Caco-2 (cell line): ENCODE measurements around the gene EIF3A. TPM values are rescaled to one million over a fixed set of nuclear protein-coding genes. Genes with fewer than 3 reads are reported as not detected.

ENCODE experiments used
- BruUV-seq: library from RNA; stranded (reverse); fragments of 400-500 nt; replicated peaks from 2 replicates; lab custom pipeline; 2021; lab: Mats Ljungman, UMichigan
- CTCF ChIA-PET: fragments of 300-600 bp; sonication (Branson Sonifier 250); formaldehyde crosslinking; loops from one replicate; lab custom pipeline; 2022; ENCODE audit warnings: antibody characterized with exemption; lab: Charles Lee
- POLR2A ChIA-PET: fragments of 300-600 bp; sonication (Branson Sonifier 250); formaldehyde crosslinking; loops from one replicate; lab custom pipeline; 2022; ENCODE audit warnings: antibody characterized with exemption; lab: Charles Lee
- DNase-seq, 2 experiments: peaks; one replicate each; pipeline versions ENCODE4 v3.0.0 to v3.0.0-alpha.2; 2020 to 2022
- H3K27me3 ChIP-seq: replicated peaks from 2 replicates; pipeline ENCODE4 v1.6.0; 2011; ENCODE audit warnings: low read length; ENCODE audit not compliant: control insufficient read depth, insufficient read depth
- H3K36me3 ChIP-seq: 2 replicates; pipeline ENCODE4 v1.5.1; 2011; ENCODE audit warnings: low read length; ENCODE audit not compliant: control insufficient read depth, insufficient read depth
- H3K4me1 ChIP-seq: fragments of 250-450 bp; sonication (Bioruptor Pico); 2 replicates; pipeline ENCODE4 v1.5.1; 2020; ENCODE audit warnings: mild to moderate bottlenecking
- H3K4me3 ChIP-seq: 2 replicates; pipeline ENCODE4 v1.5.1; 2011; ENCODE audit warnings: low read depth, mild to moderate bottlenecking, control low read depth, low read length
- H3K9me3 ChIP-seq: fragments of 250-450 bp; sonication (Bioruptor Pico); 2 replicates; pipeline ENCODE4 v1.5.1; 2020; ENCODE audit warnings: mild to moderate bottlenecking, moderate library complexity
- H3K27ac Mint-ChIP-seq: one replicate; pipeline ENCODE4 v1.8.0; 2022; ENCODE audit warnings: mixed read lengths; ENCODE audit not compliant: unreplicated experiment
- H3K27me3 Mint-ChIP-seq: one replicate; pipeline ENCODE4 v1.8.0; 2022; ENCODE audit warnings: mixed read lengths; ENCODE audit not compliant: insufficient read depth, unreplicated experiment
- H3K36me3 Mint-ChIP-seq: one replicate; pipeline ENCODE4 v1.8.0; 2022; ENCODE audit warnings: mild to moderate bottlenecking, mixed read lengths; ENCODE audit not compliant: insufficient read depth, unreplicated experiment
- H3K4me1 Mint-ChIP-seq: one replicate; pipeline ENCODE4 v1.8.0; 2022; ENCODE audit warnings: low read depth, mixed read lengths; ENCODE audit not compliant: unreplicated experiment
- H3K4me3 Mint-ChIP-seq: one replicate; pipeline ENCODE4 v1.8.0; 2022; ENCODE audit warnings: mild to moderate bottlenecking, moderate library complexity, mixed read lengths; ENCODE audit not compliant: unreplicated experiment
- H3K9me3 Mint-ChIP-seq: one replicate; pipeline ENCODE4 v1.8.0; 2022; ENCODE audit warnings: mixed read lengths; ENCODE audit not compliant: unreplicated experiment
- intact Hi-C: fragments of 100-400 bp; cut with micrococcal nuclease; formaldehyde crosslinking; loops from one replicate; pipeline ENCODE4 v1.10.0; 2022; ENCODE audit not compliant: unreplicated experiment
- total RNA-seq: library from RNA; stranded (reverse); gene quantifications from 2 replicates; pipeline ENCODE4 v1.2.3, GENCODE V29; 2022
- TF ChIP-seq, protein P1 (sequence below), 2 experiments: fragments of 200-600 bp in 1 of 2; IDR thresholded peaks; 1 replicate in 1 of 2; 2 replicates in 1 of 2; pipeline versions ENCODE4 v1.5.1 to v1.8.0; 2011 to 2022; ENCODE audit warnings: antibody characterized with exemption in 1 of 2, control low read depth in 1 of 2, inconsistent platforms in 1 of 2, low read depth in 1 of 2, low read length in 1 of 2, mild to moderate bottlenecking in 1 of 2, moderate library complexity in 1 of 2; ENCODE audit not compliant: insufficient read depth in 1 of 2, severe bottlenecking in 1 of 2, unreplicated experiment in 1 of 2

The EIF3A gene
- total RNA-seq, 1 experiment from 2014 or later: 146 TPM

DNA sequence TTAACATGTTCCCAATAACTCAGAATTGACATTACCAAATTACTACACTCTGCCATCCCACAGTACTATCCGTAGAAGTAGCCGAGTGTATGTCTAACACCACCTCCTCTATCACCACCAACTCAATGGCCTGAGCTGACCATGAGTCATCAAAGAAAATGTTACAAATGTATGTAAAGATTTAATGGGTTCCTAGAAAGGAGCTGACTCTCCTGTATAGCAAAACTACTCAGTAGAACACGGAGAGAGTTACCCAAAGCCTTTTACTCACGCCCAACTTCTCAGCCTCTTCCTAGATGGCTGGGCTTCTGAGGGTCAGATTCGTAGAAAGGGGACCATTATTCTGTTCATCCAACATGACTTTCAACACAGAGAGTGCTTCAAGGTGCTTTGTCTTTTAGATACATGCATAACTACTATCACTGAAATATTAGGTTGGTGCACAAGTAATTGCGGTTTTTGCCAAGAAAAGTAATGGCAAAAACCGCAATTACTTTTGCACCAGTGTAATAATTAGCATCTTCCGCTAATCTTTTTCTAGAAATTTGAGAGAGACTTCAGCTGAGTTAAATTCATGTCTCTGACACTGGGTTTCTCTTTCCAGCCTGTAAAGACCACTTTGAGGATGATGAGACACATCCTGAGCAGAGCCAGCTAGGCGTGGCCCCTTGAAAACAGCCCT lies 75.1 kb downstream of the EIF3A start:
- Histone ChIP-seq H3K27me3 (no peaks in the 10 kb centered on the region), H3K9me3 (no peaks in the 10 kb centered on the region), H3K4me3 (no peak overlapping the region), H3K4me1 (peaks cover 11% of the 10 kb centered on the region), H3K36me3 (no peaks in the 10 kb centered on the region)
- Mint-ChIP-seq H3K27ac (no peak overlapping the region), H3K9me3 (peaks cover 8% of the 10 kb centered on the region), H3K27me3 (no peaks in the 10 kb centered on the region), H3K4me3 (no peak overlapping the region), H3K36me3 (peaks cover 6% of the 10 kb centered on the region), H3K4me1 (peaks cover 8% of the 10 kb centered on the region)
- CTCF ChIA-PET: no interaction called here
- intact Hi-C loops: no loop called here
- no TSS peak for BruUV-seq
- POLR2A ChIA-PET: no interaction called here
- TF ChIP-seq, protein P1, sequence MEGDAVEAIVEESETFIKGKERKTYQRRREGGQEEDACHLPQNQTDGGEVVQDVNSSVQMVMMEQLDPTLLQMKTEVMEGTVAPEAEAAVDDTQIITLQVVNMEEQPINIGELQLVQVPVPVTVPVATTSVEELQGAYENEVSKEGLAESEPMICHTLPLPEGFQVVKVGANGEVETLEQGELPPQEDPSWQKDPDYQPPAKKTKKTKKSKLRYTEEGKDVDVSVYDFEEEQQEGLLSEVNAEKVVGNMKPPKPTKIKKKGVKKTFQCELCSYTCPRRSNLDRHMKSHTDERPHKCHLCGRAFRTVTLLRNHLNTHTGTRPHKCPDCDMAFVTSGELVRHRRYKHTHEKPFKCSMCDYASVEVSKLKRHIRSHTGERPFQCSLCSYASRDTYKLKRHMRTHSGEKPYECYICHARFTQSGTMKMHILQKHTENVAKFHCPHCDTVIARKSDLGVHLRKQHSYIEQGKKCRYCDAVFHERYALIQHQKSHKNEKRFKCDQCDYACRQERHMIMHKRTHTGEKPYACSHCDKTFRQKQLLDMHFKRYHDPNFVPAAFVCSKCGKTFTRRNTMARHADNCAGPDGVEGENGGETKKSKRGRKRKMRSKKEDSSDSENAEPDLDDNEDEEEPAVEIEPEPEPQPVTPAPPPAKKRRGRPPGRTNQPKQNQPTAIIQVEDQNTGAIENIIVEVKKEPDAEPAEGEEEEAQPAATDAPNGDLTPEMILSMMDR (IDR thresholded peaks at IDR 0.05; ENCODE audit: insufficient read depth in 1 of 2, low read depth in 1 of 2, low read length in 1 of 2, severe bottlenecking in 1 of 2, unreplicated experiment in 1 of 2): no peak
- DNase-seq: no peak

GRCh38 chr10:119003572-119004289 lies 76.9 kb downstream of the EIF3A start:
- Mint-ChIP-seq H3K9me3 (peaks cover 2% of the 10 kb centered on the region), H3K36me3 (peaks cover 6% of the 10 kb centered on the region), H3K4me1 (peaks cover 8% of the 10 kb centered on the region), H3K27ac (no peak overlapping the region), H3K27me3 (no peaks in the 10 kb centered on the region), H3K4me3 (no peak overlapping the region)
- H3K27me3 ChIP-seq: no peaks in the 10 kb centered on the region
- BruUV-seq: no TSS peak
- H3K36me3 ChIP-seq: no peaks in the 10 kb centered on the region
- intact Hi-C loops: no loop called here
- no peaks in the 10 kb centered on the region for H3K9me3 ChIP-seq
- TF ChIP-seq, protein P1 (IDR thresholded peaks at IDR 0.05; ENCODE audit: insufficient read depth in 1 of 2, low read depth in 1 of 2, low read length in 1 of 2, severe bottlenecking in 1 of 2, unreplicated experiment in 1 of 2): no peak
- peaks cover 11% of the 10 kb centered on the region for H3K4me1 ChIP-seq
- CTCF ChIA-PET: no interaction called here
- no peak for DNase-seq
- H3K4me3 ChIP-seq: no peak overlapping the region
- POLR2A ChIA-PET: no interaction called here

GRCh38 chr10:119001717-119002500 lies 78.7 kb downstream of the EIF3A start:
- Mint-ChIP-seq H3K27me3 (peaks cover 8% of the 10 kb centered on the region), H3K9me3 (peaks cover 13% of the 10 kb centered on the region), H3K4me1 (peaks cover 5% of the 10 kb centered on the region), H3K4me3 (no peak overlapping the region), H3K36me3 (peaks cover 6% of the 10 kb centered on the region), H3K27ac (no peak overlapping the region)
- Histone ChIP-seq H3K4me3 (no peak overlapping the region), H3K4me1 (peaks cover 7% of the 10 kb centered on the region), H3K27me3 (no peaks in the 10 kb centered on the region), H3K36me3 (no peaks in the 10 kb centered on the region), H3K9me3 (no peaks in the 10 kb centered on the region)
- TF ChIP-seq, protein P1 (IDR thresholded peaks at IDR 0.05; ENCODE audit: insufficient read depth in 1 of 2, low read depth in 1 of 2, low read length in 1 of 2, severe bottlenecking in 1 of 2, unreplicated experiment in 1 of 2): no peak
- DNase-seq: no peak
- intact Hi-C loops: no loop called here
- CTCF ChIA-PET: no interaction called here
- no TSS peak for BruUV-seq
- POLR2A ChIA-PET: no interaction called here
